Measurements from ENCODE around the gene TUB.

TUB gene

DNA sequence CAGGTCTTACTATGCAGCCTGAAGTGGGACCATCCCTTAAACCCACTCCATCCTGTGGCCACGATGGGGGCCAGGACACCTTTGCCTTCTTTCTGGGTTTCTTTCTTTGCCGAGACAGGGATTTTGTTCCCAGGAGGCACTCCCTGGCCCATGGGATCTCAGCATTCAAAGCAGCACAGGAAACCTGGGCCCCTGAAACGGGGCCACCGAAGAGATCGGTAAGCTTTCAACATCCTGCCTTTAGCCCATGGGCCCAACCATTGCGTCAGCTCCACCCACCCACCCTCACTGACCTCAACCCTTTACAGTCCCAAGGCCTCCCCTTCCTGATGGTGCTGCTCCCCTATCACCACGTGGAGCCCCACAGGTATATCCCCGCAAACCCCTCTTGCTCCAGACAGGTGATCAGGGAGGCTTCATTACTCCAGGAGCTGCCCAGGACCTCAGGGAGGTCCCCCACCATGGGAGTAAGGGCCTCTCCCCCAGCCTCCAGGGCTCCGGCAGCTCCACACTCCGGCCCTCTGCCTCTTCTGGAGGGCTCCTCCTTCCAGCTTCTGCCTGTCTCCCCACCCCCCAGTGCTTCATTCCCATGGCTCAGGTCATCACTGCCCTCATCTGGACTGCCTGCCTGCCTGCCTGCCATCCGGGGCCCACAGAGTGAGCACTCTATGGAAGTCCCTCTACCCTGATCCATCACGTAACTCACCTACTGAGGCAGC, 42.0 kb upstream of the TUB start:
- peaks cover 6% of the 10 kb centered on the region for H3K4me1 Mint-ChIP-seq (ENCODE audit: low read depth)
- H3K27me3 Mint-ChIP-seq, result peaks cover 2% of the 10 kb centered on the region
- H3K4me3 Mint-ChIP-seq, result no peak overlapping the region
- H3K9me3 Mint-ChIP-seq, result no peaks in the 10 kb centered on the region
- H3K36me3 Mint-ChIP-seq (ENCODE audit: low read depth), result no peaks in the 10 kb centered on the region
- intact Hi-C loops (cut with micrococcal nuclease), result loop anchor here (10.0 kb wide), 1 partner anchor 526 kb away; no protein-coding TSS in a partner anchor
- no peak overlapping the region for H3K27ac Mint-ChIP-seq

- intact Hi-C loops (cut with micrococcal nuclease), result loop anchor here (10.0 kb wide), 1 partner anchor 525 kb away; no protein-coding TSS in a partner anchor
- H3K4me3 Mint-ChIP-seq, result no peak overlapping the region
- H3K9me3 Mint-ChIP-seq, result no peaks in the 10 kb centered on the region
- H3K27ac Mint-ChIP-seq, result no peak overlapping the region
- peaks cover 3% of the 10 kb centered on the region for H3K27me3 Mint-ChIP-seq
- no peaks in the 10 kb centered on the region for H3K36me3 Mint-ChIP-seq (ENCODE audit: low read depth)
- H3K4me1 Mint-ChIP-seq (ENCODE audit: low read depth), result peaks cover 6% of the 10 kb centered on the region
These were observed 41.3 kb upstream of the TUB start for GRCh38 chr11:8039530-8040260.

GRCh38 chr11:8040261-8040920, 40.6 kb upstream of the TUB start:
- Mint-ChIP-seq H3K4me1 (ENCODE audit: low read depth) (peaks cover 6% of the 10 kb centered on the region), H3K4me3 (no peak overlapping the region), H3K9me3 (no peaks in the 10 kb centered on the region), H3K27ac (no peak overlapping the region), H3K27me3 (peaks cover 3% of the 10 kb centered on the region), H3K36me3 (ENCODE audit: low read depth) (no peaks in the 10 kb centered on the region)
- intact Hi-C loops (cut with micrococcal nuclease), result no loop called here

DNA sequence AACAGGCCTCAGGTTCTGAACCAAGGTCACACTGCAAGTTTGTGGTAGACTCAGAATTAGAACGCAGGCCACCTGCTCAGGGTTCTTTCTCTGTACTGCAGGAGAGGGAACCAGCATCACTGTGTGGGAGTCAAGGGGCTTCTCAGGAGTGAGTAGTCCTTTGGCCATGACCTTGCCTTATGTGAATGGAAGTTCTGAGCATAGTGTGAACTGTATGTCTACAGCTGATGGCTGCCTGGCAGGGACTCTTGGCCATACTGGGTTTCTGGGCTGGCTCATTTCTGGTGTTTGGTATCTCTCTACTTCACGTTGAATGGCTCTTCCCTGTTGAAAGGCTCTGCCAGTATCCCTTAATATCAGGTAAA, 40.1 kb upstream of the TUB start:
- Mint-ChIP-seq H3K4me3 (no peak overlapping the region), H3K27ac (no peak overlapping the region)

GRCh38 chr11:8041576-8041975, 39.4 kb upstream of the TUB start:
- Mint-ChIP-seq H3K27ac (no peak overlapping the region), H3K4me1 (ENCODE audit: low read depth) (peaks cover 6% of the 10 kb centered on the region), H3K4me3 (no peak overlapping the region), H3K27me3 (peaks cover 9% of the 10 kb centered on the region), H3K9me3 (no peaks in the 10 kb centered on the region), H3K36me3 (ENCODE audit: low read depth) (no peaks in the 10 kb centered on the region)
- intact Hi-C loops (cut with micrococcal nuclease), result no loop called here

More for the DNA sequence above, 40.1 kb upstream of the TUB start:
- peaks cover 4% of the 10 kb centered on the region for H3K27me3 Mint-ChIP-seq
- H3K36me3 Mint-ChIP-seq (ENCODE audit: low read depth), result no peaks in the 10 kb centered on the region
- no peaks in the 10 kb centered on the region for H3K9me3 Mint-ChIP-seq
- intact Hi-C loops (cut with micrococcal nuclease), result no loop called here
- peaks cover 6% of the 10 kb centered on the region for H3K4me1 Mint-ChIP-seq (ENCODE audit: low read depth)

GRCh38 chr11:8043756-8044155, 37.3 kb upstream of the TUB start:
- H3K27ac Mint-ChIP-seq, result no peak overlapping the region
- H3K27me3 Mint-ChIP-seq, result peaks cover 10% of the 10 kb centered on the region
- H3K4me3 Mint-ChIP-seq, result no peak overlapping the region
- H3K36me3 Mint-ChIP-seq (ENCODE audit: low read depth), result no peaks in the 10 kb centered on the region
- intact Hi-C loops (cut with micrococcal nuclease), result no loop called here
- H3K9me3 Mint-ChIP-seq, result no peaks in the 10 kb centered on the region
- peaks cover 6% of the 10 kb centered on the region for H3K4me1 Mint-ChIP-seq (ENCODE audit: low read depth)

DNA sequence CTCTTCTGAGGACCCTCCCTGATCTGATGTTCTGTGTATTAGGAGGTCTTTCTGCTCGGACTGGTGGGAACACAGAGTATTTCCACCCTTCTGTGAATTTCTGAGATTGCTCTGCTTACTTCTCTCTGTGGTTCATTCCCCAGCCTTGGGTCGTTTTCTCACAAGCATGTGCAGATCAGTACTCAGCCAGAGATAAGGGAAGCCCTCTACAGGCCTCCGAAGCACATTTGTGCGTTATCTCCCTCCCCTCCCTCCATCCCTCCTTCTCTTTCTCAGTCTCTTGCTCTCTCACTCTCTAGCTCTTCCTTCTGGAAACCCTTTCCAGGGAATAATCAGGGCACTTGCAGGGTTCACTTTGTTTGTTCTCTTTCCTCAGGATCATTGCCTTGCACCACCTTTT, 35.2 kb upstream of the TUB start:
- Mint-ChIP-seq H3K27me3 (peaks cover 8% of the 10 kb centered on the region), H3K9me3 (no peaks in the 10 kb centered on the region), H3K4me3 (no peak overlapping the region), H3K27ac (no peak overlapping the region), H3K4me1 (ENCODE audit: low read depth) (no peaks in the 10 kb centered on the region), H3K36me3 (ENCODE audit: low read depth) (no peaks in the 10 kb centered on the region)
- intact Hi-C loops (cut with micrococcal nuclease), result no loop called here

DNA sequence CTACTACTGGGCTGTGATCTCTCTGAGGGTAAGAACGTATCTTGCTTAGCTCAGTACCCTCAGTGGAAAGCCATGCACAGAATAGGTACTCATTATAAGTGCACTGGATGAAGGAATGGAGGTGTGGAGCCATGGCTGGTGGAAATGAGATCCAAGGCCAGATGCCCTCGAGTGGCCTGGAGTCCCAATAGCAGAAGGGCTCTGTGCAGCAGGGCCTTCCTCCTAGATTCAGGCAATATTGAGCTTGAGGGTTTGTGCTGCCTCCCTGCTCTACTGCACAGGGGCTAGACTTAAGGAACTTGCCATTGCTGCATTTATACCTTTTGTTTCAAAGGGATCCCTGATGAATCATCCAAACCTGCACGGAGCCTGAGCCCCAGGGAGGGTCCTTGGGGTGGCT, 33.6 kb upstream of the TUB start:
- Mint-ChIP-seq H3K9me3 (no peaks in the 10 kb centered on the region), H3K36me3 (ENCODE audit: low read depth) (no peaks in the 10 kb centered on the region), H3K27me3 (peaks cover 8% of the 10 kb centered on the region), H3K27ac (no peak overlapping the region), H3K4me1 (ENCODE audit: low read depth) (no peaks in the 10 kb centered on the region), H3K4me3 (no peak overlapping the region)
- intact Hi-C loops (cut with micrococcal nuclease), result no loop called here

DNA sequence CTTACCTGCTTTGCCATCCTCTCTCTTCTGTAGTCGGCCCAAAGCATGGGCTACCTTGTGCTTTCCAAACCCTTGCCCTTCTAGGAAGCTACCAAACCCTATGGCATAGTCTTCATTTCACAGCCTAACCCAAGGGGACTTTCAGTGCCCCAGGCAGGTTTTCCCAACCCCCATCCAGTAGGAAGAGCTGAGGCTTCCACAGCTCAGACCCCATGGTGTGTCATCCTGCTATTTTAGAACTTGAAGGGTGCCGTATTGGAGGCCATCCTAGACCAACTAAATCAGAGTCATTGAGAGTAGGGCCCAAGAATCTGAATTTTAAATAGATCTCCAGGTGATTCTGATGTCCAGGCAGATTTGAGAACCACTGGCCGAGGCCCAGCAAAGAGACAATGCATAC, 31.9 kb upstream of the TUB start:
- no peaks in the 10 kb centered on the region for H3K4me1 Mint-ChIP-seq (ENCODE audit: low read depth)
- H3K27ac Mint-ChIP-seq, result no peak overlapping the region
- intact Hi-C loops (cut with micrococcal nuclease), result no loop called here
- no peak overlapping the region for H3K4me3 Mint-ChIP-seq
- no peaks in the 10 kb centered on the region for H3K9me3 Mint-ChIP-seq
- H3K27me3 Mint-ChIP-seq, result peaks cover 8% of the 10 kb centered on the region
- H3K36me3 Mint-ChIP-seq (ENCODE audit: low read depth), result no peaks in the 10 kb centered on the region

GRCh38 chr11:8055091-8055835, 25.7 kb upstream of the TUB start:
- no peak overlapping the region for H3K27ac Mint-ChIP-seq
- H3K4me1 Mint-ChIP-seq (ENCODE audit: low read depth), result no peaks in the 10 kb centered on the region
- H3K4me3 Mint-ChIP-seq, result no peak overlapping the region

DNA sequence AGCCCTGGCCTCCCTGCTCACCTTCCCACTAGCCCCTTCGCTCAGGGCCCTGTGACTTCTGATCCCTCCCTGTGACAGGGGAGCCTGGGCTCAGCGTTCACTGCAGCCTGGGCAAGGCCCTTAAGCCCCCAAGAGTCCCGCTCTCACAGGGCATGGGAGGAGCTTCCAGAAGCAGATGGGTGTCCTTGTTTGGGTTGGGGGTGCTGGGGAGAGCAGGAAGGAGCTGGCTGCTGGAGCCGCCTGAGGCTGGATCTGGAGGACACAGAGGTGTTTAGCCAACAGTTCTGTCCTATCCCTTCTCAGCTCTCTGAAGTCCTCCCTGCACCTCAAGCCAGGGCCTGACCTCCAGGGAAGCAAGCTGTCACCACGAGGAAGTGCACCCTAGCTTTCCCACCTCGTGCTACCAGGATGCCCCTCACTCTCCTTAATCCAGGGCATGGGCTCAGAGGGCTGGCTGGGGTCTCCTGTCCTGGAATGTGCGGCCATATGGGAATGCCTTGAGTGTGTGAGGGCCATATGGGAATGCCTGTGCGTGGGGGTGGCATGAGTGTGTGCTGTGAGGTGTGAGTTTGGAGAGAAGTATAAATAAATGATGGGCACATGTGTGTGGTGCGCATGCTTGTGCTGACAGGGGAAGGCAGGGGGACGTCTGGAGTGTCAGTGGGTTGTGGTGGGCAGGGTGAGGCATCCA, 25.0 kb upstream of the TUB start:
- H3K9me3 Mint-ChIP-seq, result no peaks in the 10 kb centered on the region
- no peak overlapping the region for H3K4me3 Mint-ChIP-seq
- no peaks in the 10 kb centered on the region for H3K27me3 Mint-ChIP-seq
- no peaks in the 10 kb centered on the region for H3K36me3 Mint-ChIP-seq (ENCODE audit: low read depth)
- H3K27ac Mint-ChIP-seq, result no peak overlapping the region
- no peaks in the 10 kb centered on the region for H3K4me1 Mint-ChIP-seq (ENCODE audit: low read depth)
- intact Hi-C loops (cut with micrococcal nuclease), result no loop called here

More at GRCh38 chr11:8055091-8055835, 25.7 kb upstream of the TUB start:
- H3K9me3 Mint-ChIP-seq, result no peaks in the 10 kb centered on the region
- H3K27me3 Mint-ChIP-seq, result no peaks in the 10 kb centered on the region
- no peaks in the 10 kb centered on the region for H3K36me3 Mint-ChIP-seq (ENCODE audit: low read depth)
- intact Hi-C loops (cut with micrococcal nuclease), result no loop called here

GRCh38 chr11:8056810-8057463, 24.1 kb upstream of the TUB start:
- H3K4me1 Mint-ChIP-seq (ENCODE audit: low read depth), result no peaks in the 10 kb centered on the region
- H3K27me3 Mint-ChIP-seq, result no peaks in the 10 kb centered on the region
- H3K27ac Mint-ChIP-seq, result no peak overlapping the region
- H3K4me3 Mint-ChIP-seq, result no peak overlapping the region
- H3K9me3 Mint-ChIP-seq, result no peaks in the 10 kb centered on the region
- intact Hi-C loops (cut with micrococcal nuclease), result no loop called here
- H3K36me3 Mint-ChIP-seq (ENCODE audit: low read depth), result no peaks in the 10 kb centered on the region

GRCh38 chr11:8058216-8058615, 22.8 kb upstream of the TUB start:
- no peaks in the 10 kb centered on the region for H3K4me1 Mint-ChIP-seq (ENCODE audit: low read depth)

More at GRCh38 chr11:8058216-8058615, 22.8 kb upstream of the TUB start:
- H3K4me3 Mint-ChIP-seq, result no peak overlapping the region
- H3K9me3 Mint-ChIP-seq, result no peaks in the 10 kb centered on the region
- H3K27ac Mint-ChIP-seq, result no peak overlapping the region
- H3K27me3 Mint-ChIP-seq, result no peaks in the 10 kb centered on the region
- no peaks in the 10 kb centered on the region for H3K36me3 Mint-ChIP-seq (ENCODE audit: low read depth)
- intact Hi-C loops (cut with micrococcal nuclease), result no loop called here

Measured in dendritic cell treated with granulocyte-macrophage colony-stimulating factor and Interleukin-4, amounts not matched to agents 40 ng/mL and 50 ng/mL, for 4 days (primary cell).